KMS-11 (cell line): Measurements from ENCODE around the gene TMCC3.

ENCODE experiments used
- H2AFZ ChIP-seq: fragments of 200-600 bp; sonication (generic); 2 replicates; pipeline ENCODE4 v1.6.1; 2016; ENCODE audit warnings: antibody characterized with exemption, mixed run types, low read depth
- H3K27ac ChIP-seq: fragments of 200-600 bp; sonication (generic); 2 replicates; pipeline ENCODE4 v1.6.1; 2016; ENCODE audit warnings: mild to moderate bottlenecking, mixed run types
- H3K27me3 ChIP-seq: fragments of 200-600 bp; sonication (generic); 2 replicates; pipeline ENCODE4 v1.6.1; 2017; ENCODE audit warnings: mild to moderate bottlenecking, low read depth, mixed run types, moderate library complexity; ENCODE audit not compliant: insufficient read depth
- H3K36me3 ChIP-seq: fragments of 200-600 bp; sonication (generic); 2 replicates; pipeline ENCODE4 v1.6.1; 2017; ENCODE audit warnings: mild to moderate bottlenecking, mixed run types; ENCODE audit not compliant: insufficient read depth
- H3K4me1 ChIP-seq: fragments of 200-600 bp; sonication (generic); 2 replicates; pipeline ENCODE4 v1.6.1; 2016; ENCODE audit warnings: mild to moderate bottlenecking, low read depth, mixed run types; ENCODE audit not compliant: poor library complexity, severe bottlenecking
- H3K4me2 ChIP-seq: fragments of 200-600 bp; sonication (generic); 2 replicates; pipeline ENCODE4 v1.7.0; 2016; ENCODE audit warnings: mild to moderate bottlenecking, mixed run types
- H3K4me3 ChIP-seq: fragments of 200-600 bp; sonication (generic); IDR thresholded peaks from 2 replicates; pipeline ENCODE4 v1.6.1; 2017; ENCODE audit warnings: low read depth, low read length, mixed read lengths; ENCODE audit not compliant: insufficient read depth
- H3K79me2 ChIP-seq: fragments of 200-600 bp; sonication (generic); 2 replicates; pipeline ENCODE4 v1.6.1; 2016; ENCODE audit warnings: low read depth, mixed run types; ENCODE audit not compliant: insufficient read depth
- H3K9ac ChIP-seq: fragments of 200-600 bp; sonication (generic); 2 replicates; pipeline ENCODE4 v1.6.1; 2016; ENCODE audit warnings: mild to moderate bottlenecking, mixed run types
- H4K20me1 ChIP-seq: fragments of 200-600 bp; sonication (generic); 2 replicates; pipeline ENCODE4 v1.6.1; 2016; ENCODE audit warnings: mild to moderate bottlenecking, mixed run types; ENCODE audit not compliant: insufficient read depth
- TF ChIP-seq, protein P1 (sequence below): fragments of 200-600 bp; sonication (generic); conservative IDR thresholded peaks from 2 replicates; pipeline ENCODE4 v1.6.1; 2017; ENCODE audit warnings: low read depth, mild to moderate bottlenecking, antibody characterized with exemption, low read length, moderate library complexity, mixed read lengths

Gene TMCC3

DNA sequence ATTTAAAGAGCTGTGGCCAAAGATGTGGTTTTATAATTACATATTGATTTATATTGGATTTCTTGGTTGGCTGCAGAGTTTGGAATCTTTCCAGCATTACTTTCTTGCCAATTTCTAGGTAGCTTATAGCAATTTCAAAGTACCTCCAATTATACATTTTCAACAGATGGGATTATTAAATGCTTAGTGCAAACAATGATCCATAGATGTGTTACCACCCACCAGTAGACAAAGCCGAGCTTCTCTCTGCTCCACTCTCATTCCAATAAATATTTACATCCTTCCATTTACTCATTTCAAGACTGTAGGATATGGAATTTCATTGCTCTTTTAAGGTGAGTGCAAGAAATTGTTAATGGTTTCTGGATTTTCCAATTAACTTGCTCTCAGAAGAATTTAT lies 21.6 kb upstream of the TMCC3 start:
- no peak overlapping the region for H3K4me2 ChIP-seq
- no peak overlapping the region for H3K27ac ChIP-seq
- H2AFZ ChIP-seq = no peak overlapping the region
- peaks cover 2% of the 10 kb centered on the region for H3K4me1 ChIP-seq
- H3K9ac ChIP-seq = no peak overlapping the region
- H3K27me3 ChIP-seq = no peaks in the 10 kb centered on the region
- TF ChIP-seq, protein P1, sequence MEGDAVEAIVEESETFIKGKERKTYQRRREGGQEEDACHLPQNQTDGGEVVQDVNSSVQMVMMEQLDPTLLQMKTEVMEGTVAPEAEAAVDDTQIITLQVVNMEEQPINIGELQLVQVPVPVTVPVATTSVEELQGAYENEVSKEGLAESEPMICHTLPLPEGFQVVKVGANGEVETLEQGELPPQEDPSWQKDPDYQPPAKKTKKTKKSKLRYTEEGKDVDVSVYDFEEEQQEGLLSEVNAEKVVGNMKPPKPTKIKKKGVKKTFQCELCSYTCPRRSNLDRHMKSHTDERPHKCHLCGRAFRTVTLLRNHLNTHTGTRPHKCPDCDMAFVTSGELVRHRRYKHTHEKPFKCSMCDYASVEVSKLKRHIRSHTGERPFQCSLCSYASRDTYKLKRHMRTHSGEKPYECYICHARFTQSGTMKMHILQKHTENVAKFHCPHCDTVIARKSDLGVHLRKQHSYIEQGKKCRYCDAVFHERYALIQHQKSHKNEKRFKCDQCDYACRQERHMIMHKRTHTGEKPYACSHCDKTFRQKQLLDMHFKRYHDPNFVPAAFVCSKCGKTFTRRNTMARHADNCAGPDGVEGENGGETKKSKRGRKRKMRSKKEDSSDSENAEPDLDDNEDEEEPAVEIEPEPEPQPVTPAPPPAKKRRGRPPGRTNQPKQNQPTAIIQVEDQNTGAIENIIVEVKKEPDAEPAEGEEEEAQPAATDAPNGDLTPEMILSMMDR = no peak
- H3K4me3 ChIP-seq = no peak overlapping the region
- H4K20me1 ChIP-seq = no peaks in the 10 kb centered on the region
- no peaks in the 10 kb centered on the region for H3K79me2 ChIP-seq
- H3K36me3 ChIP-seq = no peaks in the 10 kb centered on the region

DNA sequence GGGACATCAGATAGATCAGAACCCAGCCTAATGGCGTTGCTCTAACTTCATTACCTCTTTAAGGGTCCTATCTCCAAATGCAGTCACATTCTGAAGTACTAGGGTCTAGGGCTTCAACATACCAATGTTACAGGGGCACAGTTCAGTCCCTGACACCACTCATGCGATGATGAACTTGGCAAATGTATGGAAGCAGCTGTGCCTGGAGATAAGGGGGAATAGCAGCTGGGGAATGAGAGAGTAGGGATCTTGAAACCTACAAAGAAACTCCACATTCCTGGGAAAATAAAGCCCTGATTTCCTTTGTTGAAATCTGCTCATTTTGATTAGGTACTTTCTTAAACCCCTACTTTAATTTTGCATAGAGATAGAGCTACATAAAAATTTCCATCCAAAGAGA lies 20.5 kb upstream of the TMCC3 start:
- Histone ChIP-seq H4K20me1 (no peaks in the 10 kb centered on the region), H2AFZ (no peak overlapping the region), H3K27me3 (no peaks in the 10 kb centered on the region), H3K79me2 (no peaks in the 10 kb centered on the region), H3K4me1 (no peaks in the 10 kb centered on the region), H3K27ac (no peak overlapping the region), H3K4me2 (no peak overlapping the region), H3K9ac (no peak overlapping the region), H3K4me3 (no peak overlapping the region), H3K36me3 (no peaks in the 10 kb centered on the region)
- TF ChIP-seq, protein P1 = no peak

DNA sequence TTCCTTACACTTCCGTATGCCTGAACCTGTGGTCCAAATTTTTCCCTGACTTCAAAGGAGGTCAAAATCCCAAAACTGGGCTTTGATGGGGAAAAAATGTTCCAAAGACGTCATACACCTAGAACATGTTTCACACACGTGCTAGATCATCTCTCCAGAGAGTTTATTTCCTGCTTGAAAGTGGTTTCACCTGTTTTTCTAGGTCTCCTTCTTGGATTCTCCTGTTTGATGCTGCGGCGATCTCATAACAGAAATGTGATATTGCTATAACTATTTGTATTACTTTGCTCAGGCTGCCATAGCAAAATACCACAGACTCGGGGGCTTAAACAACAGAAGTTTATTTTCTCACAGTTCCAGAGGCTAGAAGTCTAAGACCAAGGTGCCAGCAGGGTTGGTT lies 19.7 kb upstream of the TMCC3 start:
- H3K36me3 ChIP-seq = no peaks in the 10 kb centered on the region
- no peak overlapping the region for H3K9ac ChIP-seq
- H3K4me2 ChIP-seq = no peak overlapping the region
- no peak overlapping the region for H2AFZ ChIP-seq
- TF ChIP-seq, protein P1 = no peak
- H3K4me3 ChIP-seq = no peak overlapping the region
- no peaks in the 10 kb centered on the region for H3K27me3 ChIP-seq
- no peaks in the 10 kb centered on the region for H3K4me1 ChIP-seq
- no peak overlapping the region for H3K27ac ChIP-seq
- no peaks in the 10 kb centered on the region for H4K20me1 ChIP-seq
- H3K79me2 ChIP-seq = no peaks in the 10 kb centered on the region

DNA sequence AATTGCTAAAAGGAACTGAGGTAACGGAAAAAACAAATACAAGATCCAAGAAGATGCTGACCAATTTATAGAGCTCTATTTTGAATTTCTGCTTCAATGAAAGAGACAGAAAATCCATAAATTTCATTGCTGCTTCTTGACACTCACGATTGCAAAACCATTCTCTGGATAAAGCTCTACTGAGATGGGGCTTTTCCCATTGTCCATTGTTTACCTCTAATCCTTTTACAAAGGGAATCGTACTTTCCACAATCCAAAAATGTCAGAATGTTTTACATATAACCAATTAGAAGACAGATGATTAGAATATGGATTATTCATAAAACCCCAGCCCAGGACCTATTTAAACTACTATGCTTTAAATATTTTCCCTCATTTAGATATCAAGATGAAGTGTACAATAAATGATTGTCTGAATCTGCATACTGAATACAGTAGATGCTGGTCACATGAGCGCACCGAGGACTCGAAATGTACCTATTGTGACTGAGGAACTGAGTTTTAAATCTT lies 16.7 kb upstream of the TMCC3 start:
- H3K79me2 ChIP-seq = no peaks in the 10 kb centered on the region
- TF ChIP-seq, protein P1 = no peak
- no peaks in the 10 kb centered on the region for H3K4me1 ChIP-seq
- H4K20me1 ChIP-seq = no peaks in the 10 kb centered on the region
- H2AFZ ChIP-seq = no peak overlapping the region
- H3K27me3 ChIP-seq = no peaks in the 10 kb centered on the region
- H3K36me3 ChIP-seq = no peaks in the 10 kb centered on the region
- H3K27ac ChIP-seq = no peak overlapping the region
- no peak overlapping the region for H3K4me2 ChIP-seq
- H3K9ac ChIP-seq = no peak overlapping the region
- no peak overlapping the region for H3K4me3 ChIP-seq
